Smooth muscle cell (in vitro differentiated cells): ENCODE data around the gene CFDP1. TPM values are rescaled to one million over a fixed set of nuclear protein-coding genes. Genes with fewer than 3 reads are reported as not detected.

Source experiments
- DNase-seq: peaks from one replicate; lab custom pipeline; 2025; ENCODE audit not compliant: unreplicated experiment; lab: John Stamatoyannopoulos, UW
- H2AFZ ChIP-seq: fragments of 200-600 bp; sonication (generic); 2 replicates; pipeline ENCODE4 v1.6.0; 2016; ENCODE audit warnings: antibody characterized with exemption, low read depth, mild to moderate bottlenecking
- H3F3A ChIP-seq: fragments of 200-600 bp; sonication (generic); 2 replicates; pipeline ENCODE4 v1.6.0; 2017; ENCODE audit warnings: antibody characterized with exemption, low read depth
- H3K27ac ChIP-seq: fragments of 200-600 bp; sonication (generic); 2 replicates; pipeline ENCODE4 v1.5.1; 2016; ENCODE audit warnings: low read depth, mild to moderate bottlenecking
- H3K27me3 ChIP-seq: fragments of 200-600 bp; sonication (generic); 2 replicates; pipeline ENCODE4 v1.6.1; 2016; ENCODE audit warnings: low read depth, mild to moderate bottlenecking
- H3K36me3 ChIP-seq: fragments of 200-600 bp; sonication (generic); 2 replicates; pipeline ENCODE4 v1.5.1; 2016; ENCODE audit warnings: low read depth
- H3K4me1 ChIP-seq: fragments of 200-600 bp; sonication (generic); 2 replicates; pipeline ENCODE4 v1.5.1; 2016; ENCODE audit warnings: low read depth
- H3K4me2 ChIP-seq: fragments of 200-600 bp; sonication (generic); 2 replicates; pipeline ENCODE4 v1.6.0; 2016; ENCODE audit warnings: mild to moderate bottlenecking
- H3K4me3 ChIP-seq: fragments of 200-600 bp; sonication (generic); 2 replicates; pipeline ENCODE4 v1.5.1; 2016; ENCODE audit warnings: mild to moderate bottlenecking
- H3K79me2 ChIP-seq: fragments of 200-600 bp; sonication (generic); 2 replicates; pipeline ENCODE4 v1.6.0; 2016; ENCODE audit warnings: low read depth, mild to moderate bottlenecking
- H3K9ac ChIP-seq: fragments of 200-600 bp; sonication (generic); 2 replicates; pipeline ENCODE4 v1.6.0; 2016; ENCODE audit warnings: low read depth
- H3K9me3 ChIP-seq: fragments of 200-600 bp; sonication (generic); replicated peaks from 2 replicates; pipeline ENCODE4 v1.5.1; 2016; ENCODE audit warnings: low read depth
- H4K20me1 ChIP-seq: fragments of 200-600 bp; sonication (generic); 2 replicates; pipeline ENCODE4 v1.6.0; 2016; ENCODE audit warnings: low read depth
- WGBS: methylation state at CpG from one replicate; pipeline ENCODE4 v1.1.7; 2016; ENCODE audit warnings: low lambda C conversion rate; 5-methylcytosine and 5-hydroxymethylcytosine counted together
- polyA plus RNA-seq: library from polyadenylated mRNA; unstranded; fragments of >200 nt; fragmentation: Nextera tagmentation; extraction: Ambion mirVana; gene quantifications from 2 replicates; pipeline ENCODE4 v1.2.1, GENCODE V29; 2016
- total RNA-seq: library from RNA; depleted of rRNA; stranded (reverse); fragments of >200 nt; gene quantifications from 2 replicates; pipeline ENCODE4 v1.2.3, GENCODE V29; 2014
- TF ChIP-seq, protein P1 (sequence below): fragments of 200-600 bp; sonication (generic); IDR thresholded peaks from 2 replicates; pipeline ENCODE4 v1.5.1; 2017; ENCODE audit warnings: borderline replicate concordance, mild to moderate bottlenecking, antibody characterized with exemption; ENCODE audit not compliant: insufficient read depth, poor library complexity, severe bottlenecking

The CFDP1 gene
- total and polyA plus RNA-seq, 2 experiments from 2014 or later = 59.0 to 91.0 TPM

DNA sequence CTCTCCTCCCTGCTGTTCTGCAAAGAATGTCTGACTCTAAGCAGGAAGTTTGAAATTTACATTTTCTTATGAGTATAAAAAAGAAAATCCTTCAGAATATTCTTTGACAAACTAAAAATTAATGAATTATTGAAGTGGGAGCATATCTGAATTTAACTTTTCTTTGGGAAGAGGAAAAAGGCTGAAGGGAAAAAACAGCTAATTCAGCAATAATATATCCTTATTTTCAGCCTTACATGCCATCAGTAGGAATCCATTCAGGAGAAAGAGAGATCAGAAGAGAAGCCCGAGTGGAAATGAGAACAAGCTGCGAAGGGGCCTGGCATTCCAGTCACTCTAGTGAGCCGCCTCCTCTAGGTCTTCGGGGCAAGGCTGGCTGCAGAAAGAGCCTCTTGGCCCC is 140.1 kb downstream of the CFDP1 start:
- H3K79me2 ChIP-seq = no peaks in the 10 kb centered on the region
- peaks cover 15% of the 10 kb centered on the region for H3F3A ChIP-seq
- H3K4me3 ChIP-seq = no peak overlapping the region
- DNase-seq = no peak
- peaks cover 4% of the 10 kb centered on the region for H3K4me1 ChIP-seq
- TF ChIP-seq, protein P1, sequence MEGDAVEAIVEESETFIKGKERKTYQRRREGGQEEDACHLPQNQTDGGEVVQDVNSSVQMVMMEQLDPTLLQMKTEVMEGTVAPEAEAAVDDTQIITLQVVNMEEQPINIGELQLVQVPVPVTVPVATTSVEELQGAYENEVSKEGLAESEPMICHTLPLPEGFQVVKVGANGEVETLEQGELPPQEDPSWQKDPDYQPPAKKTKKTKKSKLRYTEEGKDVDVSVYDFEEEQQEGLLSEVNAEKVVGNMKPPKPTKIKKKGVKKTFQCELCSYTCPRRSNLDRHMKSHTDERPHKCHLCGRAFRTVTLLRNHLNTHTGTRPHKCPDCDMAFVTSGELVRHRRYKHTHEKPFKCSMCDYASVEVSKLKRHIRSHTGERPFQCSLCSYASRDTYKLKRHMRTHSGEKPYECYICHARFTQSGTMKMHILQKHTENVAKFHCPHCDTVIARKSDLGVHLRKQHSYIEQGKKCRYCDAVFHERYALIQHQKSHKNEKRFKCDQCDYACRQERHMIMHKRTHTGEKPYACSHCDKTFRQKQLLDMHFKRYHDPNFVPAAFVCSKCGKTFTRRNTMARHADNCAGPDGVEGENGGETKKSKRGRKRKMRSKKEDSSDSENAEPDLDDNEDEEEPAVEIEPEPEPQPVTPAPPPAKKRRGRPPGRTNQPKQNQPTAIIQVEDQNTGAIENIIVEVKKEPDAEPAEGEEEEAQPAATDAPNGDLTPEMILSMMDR = no peak
- no peaks in the 10 kb centered on the region for H3K27me3 ChIP-seq
- no peaks in the 10 kb centered on the region for H3K9me3 ChIP-seq
- H2AFZ ChIP-seq = no peak overlapping the region
- H3K9ac ChIP-seq = no peak overlapping the region
- peak overlapping the region; percentile 79 for H3K4me2 ChIP-seq
- peak overlapping the region; percentile 72 for H3K27ac ChIP-seq
- H3K36me3 ChIP-seq = no peaks in the 10 kb centered on the region
- WGBS = 36% methylated on average over 4 of the region's 4 CpGs
- H4K20me1 ChIP-seq = no peaks in the 10 kb centered on the region

DNA sequence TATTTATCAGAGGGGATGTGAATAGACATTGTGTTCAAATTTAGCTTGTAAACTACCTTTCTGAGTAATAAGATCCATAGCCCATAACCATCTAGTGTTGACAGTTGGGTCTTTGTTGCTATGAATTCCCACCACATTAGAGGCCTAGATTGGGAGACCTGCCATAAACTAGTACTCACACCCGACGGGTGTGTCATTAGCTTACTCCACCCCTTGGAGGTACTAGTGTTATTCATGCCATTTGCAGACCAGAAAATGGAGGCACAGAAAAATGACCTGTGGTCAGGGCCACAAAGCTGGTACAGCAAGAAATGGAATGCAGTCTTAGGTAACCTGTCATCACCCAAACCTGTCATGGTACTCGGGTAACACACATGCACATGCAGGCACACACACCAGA is 140.6 kb downstream of the CFDP1 start:
- Histone ChIP-seq H4K20me1 (no peaks in the 10 kb centered on the region), H3K36me3 (no peaks in the 10 kb centered on the region), H3K4me3 (no peak overlapping the region), H3K27ac (peak overlapping the region; percentile 72), H3K27me3 (no peaks in the 10 kb centered on the region), H3K4me1 (peaks cover 4% of the 10 kb centered on the region), H3K79me2 (no peaks in the 10 kb centered on the region), H3K9ac (no peak overlapping the region), H3K4me2 (no peak overlapping the region), H3K9me3 (no peaks in the 10 kb centered on the region), H2AFZ (no peak overlapping the region), H3F3A (peaks cover 15% of the 10 kb centered on the region)
- no peak for DNase-seq
- TF ChIP-seq, protein P1 = no peak
- WGBS = 87% methylated on average over 3 of the region's 3 CpGs

GRCh38 chr16:75289189-75289588 is 144.1 kb downstream of the CFDP1 start:
- H3F3A ChIP-seq = peaks cover 7% of the 10 kb centered on the region
- H4K20me1 ChIP-seq = no peaks in the 10 kb centered on the region
- peaks cover 4% of the 10 kb centered on the region for H3K4me1 ChIP-seq
- no peaks in the 10 kb centered on the region for H3K9me3 ChIP-seq
- H3K27me3 ChIP-seq = no peaks in the 10 kb centered on the region
- no peak overlapping the region for H2AFZ ChIP-seq
- TF ChIP-seq, protein P1 = no peak
- no peak overlapping the region for H3K27ac ChIP-seq
- no peak for DNase-seq
- no peak overlapping the region for H3K4me3 ChIP-seq
- no peaks in the 10 kb centered on the region for H3K79me2 ChIP-seq
- no peaks in the 10 kb centered on the region for H3K36me3 ChIP-seq
- H3K4me2 ChIP-seq = no peak overlapping the region
- H3K9ac ChIP-seq = no peak overlapping the region

GRCh38 chr16:75288596-75289120 is 144.6 kb downstream of the CFDP1 start:
- H3K9me3 ChIP-seq = no peaks in the 10 kb centered on the region
- no peaks in the 10 kb centered on the region for H3K79me2 ChIP-seq
- TF ChIP-seq, protein P1 = no peak
- no peak overlapping the region for H3K4me2 ChIP-seq
- no peaks in the 10 kb centered on the region for H4K20me1 ChIP-seq
- no peak overlapping the region for H3K4me3 ChIP-seq
- WGBS = 94% methylated on average over 10 of the region's 10 CpGs
- peaks cover 4% of the 10 kb centered on the region for H3K4me1 ChIP-seq
- no peak overlapping the region for H3K27ac ChIP-seq
- H3K36me3 ChIP-seq = no peaks in the 10 kb centered on the region
- H3F3A ChIP-seq = peaks cover 7% of the 10 kb centered on the region
- H3K27me3 ChIP-seq = no peaks in the 10 kb centered on the region
- no peak for DNase-seq
- H2AFZ ChIP-seq = no peak overlapping the region
- H3K9ac ChIP-seq = no peak overlapping the region
